Left colon (tissue), 2 donors: ENCODE results near the gene RNF5. TPM values are rescaled to one million over a fixed set of nuclear protein-coding genes. Genes with fewer than 3 reads are reported as not detected.
"Not testable (repeated sequence)": the region's sequence is repeated elsewhere in the genome, so short reads cannot be mapped to it uniquely, and the experiment has no call there.

ENCODE experiments used
- ATAC-seq: fragments of 200-7000 bp; cut with Tn5 transposase; one replicate; pipeline ENCODE4 v1.9.1; 2020; ENCODE audit warnings: mild to moderate bottlenecking, moderate library complexity
- DNase-seq, 2 donors: peaks; one replicate each; pipeline ENCODE4 v3.0.0-alpha.2; 2020
- intact Hi-C, 2 donors: fragments of 100-400 bp; cut with DNase I in 1 of 2; cut with micrococcal nuclease in 1 of 2; formaldehyde crosslinking; loops; one replicate each; pipeline versions ENCODE4 v1.11.2 to v1.14.0; 2022; cut with DNase I, micrococcal nuclease
- total RNA-seq, 2 donors: library from RNA; stranded (reverse); fragmentation: NEBNext Ultra II Directional; extraction: Animal tissue kit (Norgen Biotek cat#: 25700); gene quantifications; one replicate each; pipeline ENCODE4 v1.2.1, GENCODE V29; 2021
- donor health status: DM: no; HTN: no; CAD: no.
- donor health status: DM: yes; HTN: yes; CAD: no.

Gene RNF5
- total RNA-seq, 2 donors from 2014 or later: 87.2 to 104 TPM

GRCh38 chr6:32195902-32196681 lies 17.9 kb downstream of the RNF5 start:
- DNase-seq (peak; percentile 92 to 93), ATAC-seq (peak; percentile 45)
- intact Hi-C loops: loop anchor here in 1 of 2 donors (10.0 kb wide), 1 partner anchor 81 kb away; no protein-coding TSS in a partner anchor

DNA sequence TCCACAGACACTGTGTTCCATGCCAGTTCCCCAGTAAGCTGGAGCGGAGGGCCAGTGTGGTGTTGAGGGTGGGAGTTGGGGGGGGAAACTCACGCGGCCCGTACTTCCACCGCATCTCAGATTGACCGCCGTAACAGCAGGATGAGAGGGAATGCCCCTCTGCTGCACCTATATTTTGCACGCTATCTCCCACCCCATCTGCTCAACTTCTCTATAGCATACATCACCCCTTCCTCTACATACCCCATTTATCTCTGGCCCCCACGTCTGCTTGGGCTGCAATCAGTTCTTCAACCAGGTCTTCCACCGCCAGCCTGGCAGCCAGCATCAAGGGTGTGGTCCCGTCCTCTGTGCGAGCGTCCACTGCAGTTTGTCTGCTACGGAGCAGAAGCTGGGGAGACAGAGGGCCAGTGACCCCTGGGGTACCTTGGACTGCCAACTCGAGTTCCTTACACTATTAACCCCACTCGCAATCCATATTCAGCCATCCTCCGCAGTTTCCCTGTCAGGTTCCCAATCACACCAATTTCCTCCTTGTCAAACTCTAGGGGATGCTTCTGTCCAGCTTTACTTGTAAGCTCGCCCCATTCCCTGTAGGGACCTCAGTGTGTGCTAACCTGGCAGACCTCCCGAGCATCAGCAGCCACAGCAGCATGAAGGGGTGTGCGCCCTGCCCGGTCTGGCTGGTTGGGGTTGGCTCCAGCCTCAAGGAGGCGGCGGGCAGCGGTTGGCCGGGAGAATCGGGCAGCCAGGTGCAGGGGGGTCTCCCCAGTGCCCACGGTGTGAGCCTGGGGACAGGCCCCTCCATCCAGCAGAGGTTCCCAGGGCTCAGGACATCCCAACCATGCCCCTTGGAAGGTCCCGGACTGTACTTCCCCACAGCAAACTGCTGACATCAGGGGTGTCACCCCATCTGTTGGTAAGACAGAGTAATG lies 18.7 kb downstream of the RNF5 start:
- no peak for ATAC-seq
- intact Hi-C loops: loop anchor here in 1 of 2 donors (10.0 kb wide), 1 partner anchor 82 kb away; no protein-coding TSS in a partner anchor
- peak in 1 of 2 donors; percentile 54 for DNase-seq

- ATAC-seq: no peak
- no peak for DNase-seq
- intact Hi-C loops: loop anchor here in 1 of 2 donors (10.0 kb wide), 1 partner anchor 84 kb away; no protein-coding TSS in a partner anchor
These were observed 20.1 kb downstream of the RNF5 start for GRCh38 chr6:32198345-32198696.

DNA sequence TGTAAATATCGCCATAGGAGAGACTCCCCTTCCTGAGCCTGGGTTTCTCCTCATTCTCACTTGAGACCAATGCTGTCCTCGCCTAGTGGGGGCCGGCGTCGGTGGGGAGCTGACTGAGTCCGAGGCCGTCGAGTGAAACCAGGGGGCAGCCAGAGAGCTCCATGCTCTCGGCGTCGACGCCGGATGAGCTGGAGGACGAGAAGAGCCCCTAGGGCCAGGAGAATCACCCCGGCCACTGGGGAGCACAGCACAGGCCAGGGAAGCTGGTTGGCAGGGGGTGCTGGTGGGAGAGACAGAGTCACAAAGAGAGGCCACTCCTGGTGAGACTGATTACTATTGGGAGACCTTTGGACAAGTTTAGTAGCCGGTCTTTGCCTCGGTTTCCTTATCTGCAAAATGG lies 20.7 kb downstream of the RNF5 start:
- no peak for DNase-seq
- intact Hi-C loops: loop anchor here in 1 of 2 donors (10.0 kb wide), 1 partner anchor 84 kb away; no protein-coding TSS in a partner anchor
- no peak for ATAC-seq

DNA sequence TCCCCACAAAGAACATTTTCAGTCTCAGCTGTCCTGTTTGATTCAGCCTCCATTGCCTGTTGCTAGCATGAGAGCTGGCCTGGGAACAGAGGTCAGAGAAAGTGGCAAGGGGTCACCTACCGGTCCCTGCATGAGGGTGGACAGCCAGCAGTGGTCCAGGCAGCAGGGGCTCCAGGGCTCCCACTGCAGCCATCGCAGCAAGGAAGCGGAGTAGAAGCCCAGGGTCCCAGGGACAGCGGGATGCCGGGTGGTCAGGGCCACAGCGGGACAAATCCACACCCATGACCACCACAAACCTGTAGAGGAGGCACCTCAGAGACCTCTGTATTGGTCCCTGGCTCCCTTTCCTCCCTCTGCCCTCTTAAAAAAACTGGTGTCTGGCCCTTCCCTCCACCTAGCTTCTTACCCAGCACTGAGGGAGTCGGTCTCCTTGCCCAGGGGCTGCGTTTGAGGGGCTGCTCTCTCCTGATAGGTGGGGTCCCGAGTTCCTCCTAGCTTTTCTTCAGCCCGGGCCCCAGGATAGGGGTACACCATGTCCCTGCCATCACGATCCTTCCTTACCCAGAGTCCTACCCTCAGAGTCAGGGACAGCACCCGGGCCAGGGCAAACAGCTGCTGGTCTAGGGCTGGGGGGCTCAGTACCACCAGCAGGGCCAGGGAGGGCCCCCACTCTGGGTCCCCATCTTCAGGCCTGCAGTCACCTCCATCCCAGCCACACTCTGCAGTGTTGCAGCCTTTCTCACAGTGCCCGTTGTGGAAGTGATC lies 22.7 kb downstream of the RNF5 start:
- DNase-seq (no peak), ATAC-seq (no peak)
- intact Hi-C loops: no loop called here

GRCh38 chr6:32202186-32202585 lies 24.0 kb downstream of the RNF5 start:
- no peak for ATAC-seq
- no peak for DNase-seq

GRCh38 chr6:32203426-32204267 lies 25.4 kb downstream of the RNF5 start:
- DNase-seq (no peak), ATAC-seq (no peak)
- intact Hi-C loops: no loop called here

More at GRCh38 chr6:32202186-32202585, 24.0 kb downstream of the RNF5 start:
- intact Hi-C loops: no loop called here

DNA sequence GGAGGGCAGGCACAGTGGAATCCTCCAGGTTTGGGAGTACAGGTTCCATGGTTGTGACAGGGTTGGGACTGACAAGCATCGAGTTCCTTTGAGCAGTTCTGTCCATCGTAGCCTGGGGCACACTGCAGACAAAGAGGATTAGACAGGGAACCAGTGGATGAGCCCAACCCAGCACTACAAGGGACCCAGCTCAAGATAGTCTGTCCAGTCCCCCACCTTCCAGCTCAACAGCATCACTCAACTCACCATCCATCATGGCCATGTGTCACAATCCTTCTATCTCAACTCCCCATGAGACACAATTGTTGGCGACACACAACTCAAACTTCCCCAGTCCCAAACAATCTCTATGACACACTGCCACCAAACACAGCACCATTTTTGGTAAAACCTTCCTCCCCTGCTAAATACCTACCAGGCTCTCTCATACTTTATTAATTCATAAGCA lies 26.1 kb downstream of the RNF5 start:
- intact Hi-C loops: no loop called here
- ATAC-seq (no peak), DNase-seq (no peak)

- intact Hi-C loops: no loop called here
- no peak for ATAC-seq
- no peak for DNase-seq
These were observed 30.8 kb downstream of the RNF5 start for GRCh38 chr6:32208996-32209395.

GRCh38 chr6:32210191-32210601 lies 32.0 kb downstream of the RNF5 start:
- ATAC-seq: no peak

GRCh38 chr6:32211432-32211831 lies 33.2 kb downstream of the RNF5 start:
- ATAC-seq, intact Hi-C loops, DNase-seq: not testable (repeated sequence)

More at GRCh38 chr6:32210191-32210601, 32.0 kb downstream of the RNF5 start:
- DNase-seq: no peak
- intact Hi-C loops: no loop called here

DNA sequence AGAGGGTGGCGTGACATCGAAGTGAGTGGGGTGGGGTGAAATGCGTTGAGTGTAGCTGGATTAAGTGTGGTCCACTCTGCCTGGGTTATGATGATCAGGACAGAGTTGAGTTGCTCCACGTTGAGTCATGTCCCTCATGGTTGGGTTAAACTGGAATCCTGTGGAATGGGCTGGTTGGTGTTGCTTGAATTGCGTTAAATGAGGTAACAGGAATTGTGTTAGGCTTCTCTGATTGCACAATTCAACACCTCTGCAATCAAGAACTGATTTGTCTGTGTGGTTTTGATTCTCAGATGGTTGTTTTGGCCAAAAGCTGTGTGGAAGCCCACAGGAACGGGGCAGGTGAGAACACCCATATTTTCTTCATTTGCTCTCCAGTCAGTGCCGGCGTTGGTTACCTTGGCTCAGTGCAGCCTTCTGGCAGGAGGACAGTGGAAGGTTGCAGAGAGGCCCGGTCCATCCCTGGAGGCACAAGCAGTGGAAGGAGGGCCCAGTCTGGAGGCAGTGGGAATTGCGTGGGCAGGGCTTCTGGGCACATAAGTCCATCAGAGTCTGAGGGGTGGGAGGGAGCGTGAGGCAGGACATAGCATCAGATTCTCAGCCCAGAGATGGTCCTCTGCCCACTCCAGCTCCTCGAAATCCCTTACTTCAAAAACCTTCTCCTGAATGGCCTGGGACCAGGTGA lies 34.0 kb downstream of the RNF5 start:
- ATAC-seq (no peak), DNase-seq (no peak)
- intact Hi-C loops: no loop called here

DNA sequence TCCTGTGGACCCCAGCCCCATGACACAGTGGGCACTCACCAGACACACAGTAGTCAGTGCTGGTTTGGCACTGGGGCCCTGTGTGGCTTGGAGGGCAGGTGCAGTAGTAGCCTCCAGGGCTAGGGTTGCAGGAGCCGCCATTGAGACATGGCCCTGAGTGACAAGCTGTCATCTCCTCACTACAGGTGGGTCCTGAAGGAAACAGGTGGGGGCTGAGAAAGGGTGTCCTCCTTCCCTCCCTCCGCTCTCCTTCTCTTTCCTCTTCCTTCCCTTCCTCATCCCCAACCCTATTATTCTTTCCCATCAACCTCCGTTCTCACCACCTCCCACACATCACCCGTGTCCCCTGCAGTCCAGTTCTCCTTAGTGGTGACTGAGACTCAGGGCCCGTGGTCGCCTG lies 35.4 kb downstream of the RNF5 start:
- ATAC-seq: no peak
- intact Hi-C loops: no loop called here
- no peak for DNase-seq

- intact Hi-C loops: no loop called here
- no peak for DNase-seq
- no peak for ATAC-seq
These were observed 35.9 kb downstream of the RNF5 start for GRCh38 chr6:32214126-32214525.

DNA sequence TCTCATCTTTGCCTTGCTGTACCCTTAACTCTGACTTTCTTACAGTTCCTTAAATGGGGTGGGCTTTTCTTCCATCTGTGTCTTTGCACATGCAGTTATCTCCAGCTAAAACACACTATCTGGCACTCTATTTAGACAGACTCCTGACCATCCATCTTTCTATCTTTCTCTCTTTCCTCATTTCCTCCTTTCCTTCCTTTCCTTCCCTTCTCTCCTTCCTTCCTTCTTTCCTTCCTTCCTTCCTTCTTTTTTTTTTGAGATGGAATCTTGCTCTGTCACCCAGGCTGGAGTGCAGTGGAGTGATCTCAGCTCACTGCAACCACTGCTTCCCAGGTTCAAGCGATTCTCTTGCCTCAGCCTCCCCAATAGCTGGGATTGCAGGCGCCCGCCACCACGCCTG lies 37.4 kb downstream of the RNF5 start:
- intact Hi-C loops: no loop called here
- no peak for ATAC-seq
- no peak for DNase-seq

GRCh38 chr6:32216285-32216684 lies 38.1 kb downstream of the RNF5 start:
- ATAC-seq: no peak
- no peak for DNase-seq
- intact Hi-C loops: no loop called here

DNA sequence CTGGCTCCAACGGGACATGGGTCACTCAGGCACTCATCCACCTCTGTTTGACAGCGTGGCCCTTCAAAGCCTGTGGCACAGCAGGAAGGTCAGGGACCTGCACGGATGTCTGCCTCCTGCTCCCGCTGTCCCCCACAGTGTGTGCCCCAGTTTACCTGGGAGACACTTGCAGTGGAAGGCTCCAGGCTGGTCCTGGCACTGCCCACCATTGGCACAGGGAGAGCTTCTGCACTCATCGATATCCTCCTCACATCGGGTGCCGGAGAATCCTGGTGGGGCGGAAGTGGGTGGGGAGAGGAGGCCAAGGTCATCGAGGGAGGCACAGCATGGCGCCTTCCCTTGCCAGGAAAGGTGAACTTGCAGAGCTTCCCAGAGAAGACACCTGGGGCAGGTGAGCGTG lies 38.8 kb downstream of the RNF5 start:
- DNase-seq (no peak), ATAC-seq (no peak)
- intact Hi-C loops: no loop called here
